Inflammatory macrophage treated with lipopolysaccharide for 4 hours (primary cell): ENCODE measurements around the gene CXCL6.

Source experiments
- DNase-seq: peaks from one replicate; pipeline ENCODE4 v3.0.0-alpha.2; 2020

The CXCL6 gene

GRCh38 chr4:73836373-73837279 is at the start of gene CXCL6:
TSS of gene CXCL6 (plus strand) at chr4:73836678. CDS start at chr4:73836751, 73 bp downstream.
- no peak for DNase-seq

GRCh38 chr4:73788411-73788810 is 48.1 kb upstream of the CXCL6 start:
- DNase-seq, result no peak

- no peak for DNase-seq
Observed at GRCh38 chr4:73798842-73799241, 37.6 kb upstream of the CXCL6 start.

DNA sequence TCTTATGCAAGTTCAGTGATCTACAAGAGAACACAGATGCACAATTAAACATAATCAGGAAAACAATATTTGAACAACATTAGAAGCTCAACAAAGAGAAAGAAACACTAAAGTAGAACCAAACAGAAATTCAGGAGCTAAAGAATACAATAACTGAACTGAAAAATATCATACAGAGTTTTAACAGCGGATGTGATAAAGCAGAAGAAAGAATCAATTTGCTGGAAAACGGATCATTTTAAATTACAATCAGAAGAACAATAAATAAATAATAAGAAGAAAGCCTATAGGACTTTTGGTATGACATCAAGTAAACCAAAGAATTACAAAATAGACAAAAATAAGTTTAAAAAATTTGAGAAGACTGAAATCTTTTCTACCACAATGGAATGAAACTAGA is 36.3 kb upstream of the CXCL6 start:
- DNase-seq, result no peak

- no peak for DNase-seq
Observed at GRCh38 chr4:73801692-73802091, 34.8 kb upstream of the CXCL6 start.

GRCh38 chr4:73803213-73803612 is 33.3 kb upstream of the CXCL6 start:
- no peak for DNase-seq

DNA sequence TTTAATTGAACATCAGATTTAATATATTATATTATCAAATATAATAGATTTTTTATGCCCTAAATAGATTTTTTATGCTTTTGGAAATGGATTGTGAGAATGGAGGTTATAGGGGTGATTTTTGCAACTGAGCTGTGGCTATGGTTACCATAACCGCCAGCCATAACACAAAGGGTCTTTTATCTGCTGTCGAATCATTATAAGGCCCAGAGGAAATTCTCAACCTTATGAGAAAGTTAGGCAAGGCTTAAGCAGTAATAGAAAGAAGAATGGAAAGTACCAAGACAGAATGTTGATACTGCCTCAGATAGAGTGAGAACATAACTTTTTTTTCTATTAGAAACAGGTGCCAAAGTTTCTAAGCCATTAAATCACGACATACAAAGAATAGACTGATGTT is 26.3 kb upstream of the CXCL6 start:
- DNase-seq, result no peak

GRCh38 chr4:73811841-73812240 is 24.6 kb upstream of the CXCL6 start:
- DNase-seq, result no peak

DNA sequence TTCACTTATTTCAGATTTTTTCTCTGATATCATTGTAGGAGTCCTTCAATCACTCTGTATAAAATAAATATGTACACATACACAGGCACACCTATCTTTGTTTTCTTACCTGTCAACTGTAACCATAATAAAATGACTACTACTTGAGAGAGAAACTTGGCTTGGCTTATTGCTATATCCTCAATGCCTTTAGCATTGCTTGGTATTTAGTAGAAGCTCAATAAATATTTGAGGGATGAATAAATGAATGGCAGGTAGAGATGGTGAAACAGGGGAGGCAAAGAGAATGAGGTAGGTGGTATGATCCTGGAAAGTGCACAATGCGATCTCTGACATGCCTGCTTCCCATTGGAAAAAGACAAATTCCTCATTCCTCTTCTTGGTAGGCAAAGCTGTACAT is 21.8 kb upstream of the CXCL6 start:
- no peak for DNase-seq

- peak; percentile 64 for DNase-seq
Observed at GRCh38 chr4:73815145-73815544, 21.3 kb upstream of the CXCL6 start.

DNA sequence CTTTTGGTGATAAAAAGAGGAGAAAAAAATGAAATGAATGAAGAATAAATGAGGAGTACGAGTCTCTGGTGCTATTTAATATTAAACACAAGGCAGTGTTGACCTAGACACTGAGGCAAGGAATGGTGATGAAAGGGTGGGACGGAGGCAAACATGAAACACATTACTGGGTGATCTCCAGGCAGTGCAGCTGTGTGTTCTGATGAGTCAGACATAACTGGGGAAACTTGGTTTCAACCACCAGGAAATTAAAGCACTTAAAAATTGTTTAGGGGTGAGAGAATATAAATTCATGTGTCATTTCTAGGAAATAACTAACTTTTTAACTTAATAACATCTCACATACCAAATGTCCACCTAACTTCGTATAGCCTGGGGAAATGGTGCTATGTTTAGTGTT is 19.7 kb upstream of the CXCL6 start:
- peak; percentile 48 for DNase-seq

DNA sequence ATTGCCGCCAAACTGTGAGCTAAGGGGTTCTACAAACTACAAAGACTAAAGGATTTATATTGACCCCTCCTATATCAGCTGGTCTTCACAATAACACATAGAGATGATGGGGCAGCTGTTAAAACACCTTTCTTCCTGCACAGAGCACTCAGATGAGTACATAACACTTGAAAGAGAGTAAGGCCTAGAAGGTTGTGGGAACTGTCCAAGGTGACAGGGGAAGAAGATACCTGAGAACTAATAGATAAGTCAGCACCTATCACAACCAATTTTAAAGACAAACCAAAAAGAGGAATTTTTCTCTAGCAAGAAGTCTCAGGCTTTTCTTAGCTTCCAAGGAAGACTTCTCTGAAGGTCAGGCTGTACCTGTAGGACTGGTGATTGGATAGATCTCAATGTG is 19.1 kb upstream of the CXCL6 start:
- DNase-seq, result no peak

DNA sequence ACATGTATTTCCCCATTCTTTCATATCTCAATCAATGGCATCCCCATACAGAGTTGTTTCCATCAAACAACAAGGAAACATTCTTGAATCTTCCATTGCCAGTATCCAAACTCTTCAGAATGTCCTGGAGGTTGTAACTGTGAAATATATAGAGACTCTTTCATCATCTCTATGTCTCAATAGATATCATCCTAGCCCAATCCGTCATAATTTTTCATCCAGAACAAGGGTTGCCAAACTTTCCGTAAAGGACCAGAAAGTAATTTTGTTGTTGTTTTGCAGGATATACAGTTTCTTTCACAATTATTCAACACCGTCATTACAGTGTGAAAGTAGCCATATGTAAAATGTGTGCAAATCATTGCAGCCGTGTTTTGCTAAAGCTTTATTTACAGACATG is 15.2 kb upstream of the CXCL6 start:
- DNase-seq, result peak; percentile 44

- DNase-seq, result no peak
Observed at GRCh38 chr4:73822389-73822788, 14.1 kb upstream of the CXCL6 start.

DNA sequence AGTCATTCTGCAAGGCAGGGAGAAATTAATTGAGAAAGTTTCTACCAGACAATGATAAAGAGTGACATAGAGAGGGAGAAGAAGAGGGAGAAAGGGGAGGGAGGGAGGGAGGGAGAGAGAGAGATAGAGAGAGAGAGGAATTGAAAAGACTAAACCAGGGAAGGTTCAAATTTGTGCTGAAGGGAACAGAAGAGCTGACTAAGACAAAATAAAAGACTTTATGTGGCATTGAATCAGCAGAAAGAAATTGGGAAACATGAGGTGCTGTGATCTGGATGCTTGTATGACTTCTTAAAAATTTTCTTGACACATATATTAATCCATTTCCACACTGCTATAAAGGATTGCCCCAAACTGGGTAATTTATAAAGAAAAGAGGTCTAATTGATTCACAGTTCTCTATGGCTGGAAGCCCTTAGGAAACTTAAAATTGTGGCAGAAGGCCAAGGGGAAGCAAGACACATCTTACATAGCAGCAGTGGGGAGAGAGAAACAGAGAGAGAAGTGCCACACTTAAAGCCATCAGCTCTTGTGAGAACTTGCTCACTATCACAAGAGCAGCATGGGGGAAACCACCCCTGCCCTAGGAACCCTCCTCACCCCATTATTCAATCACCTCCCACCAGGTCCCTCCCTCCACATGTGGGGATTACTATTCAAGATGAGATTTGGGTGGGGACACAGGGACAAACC is 13.5 kb upstream of the CXCL6 start:
- DNase-seq, result peak; percentile 68

DNA sequence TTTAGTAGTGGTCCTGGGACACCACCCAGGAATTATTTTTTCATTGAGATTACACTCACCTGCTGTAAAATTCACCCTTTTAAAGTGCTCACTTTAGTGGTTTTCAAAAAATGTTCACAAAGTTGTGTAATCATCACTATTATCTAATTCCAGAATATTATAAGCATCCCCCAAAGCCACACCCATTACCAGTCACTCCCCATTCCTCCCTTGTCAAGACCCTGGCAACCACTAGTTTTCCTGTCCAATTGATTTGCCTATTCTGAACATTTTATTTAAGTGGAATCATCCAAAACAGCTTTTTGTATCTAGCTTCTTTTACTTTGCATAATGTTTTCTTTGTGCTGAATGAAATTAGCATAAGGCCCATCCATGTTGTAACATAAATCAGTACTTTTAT is 12.7 kb upstream of the CXCL6 start:
- DNase-seq, result no peak

DNA sequence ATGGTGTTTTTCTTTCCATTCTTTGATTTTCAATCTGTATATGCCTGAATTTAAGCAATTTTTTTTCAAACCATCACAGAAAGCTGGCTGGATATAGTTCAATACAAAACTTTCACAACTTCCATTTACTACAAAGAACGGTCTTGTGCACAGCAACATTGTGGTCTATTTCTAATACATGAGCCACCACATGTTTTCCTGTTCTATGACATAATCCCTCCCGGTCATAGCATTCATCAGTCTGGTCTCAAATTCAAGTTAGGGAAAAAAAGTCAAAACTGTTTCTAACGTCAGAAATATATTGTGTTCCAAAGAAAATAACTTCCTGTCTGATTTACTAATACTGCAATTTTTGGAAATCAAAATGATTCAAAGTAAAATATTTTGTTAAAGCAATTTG is 7.5 kb upstream of the CXCL6 start:
- DNase-seq, result peak; percentile 84

- DNase-seq, result no peak
Observed at GRCh38 chr4:73831569-73831968, 4.9 kb upstream of the CXCL6 start.

DNA sequence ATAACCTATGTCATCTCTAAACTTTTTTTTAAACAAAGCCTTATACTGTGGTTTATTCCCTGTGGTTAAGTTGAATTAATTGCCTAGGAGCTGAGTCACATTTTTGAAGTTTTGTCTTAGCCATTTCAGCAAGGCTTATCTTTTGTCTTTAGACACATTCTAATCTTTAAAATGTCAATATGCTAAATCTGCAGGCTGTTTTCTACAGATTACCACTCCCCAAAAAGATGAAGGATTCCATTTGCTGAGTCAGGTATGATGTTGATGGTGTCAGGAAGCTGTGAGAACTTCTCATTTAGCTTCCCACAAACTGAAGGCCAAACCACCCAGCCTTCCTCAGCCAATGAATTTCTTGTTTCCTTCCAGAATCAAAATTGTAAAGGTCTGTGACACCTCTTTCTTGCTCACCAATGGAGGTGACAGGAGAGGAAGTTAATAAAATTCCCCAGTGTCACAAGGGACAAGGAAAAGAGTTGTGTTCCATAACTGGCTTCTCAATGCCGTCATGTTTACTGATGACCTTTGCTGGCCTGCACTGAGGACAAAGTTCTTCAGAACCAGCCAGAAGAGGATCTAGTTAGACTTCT is 3.7 kb upstream of the CXCL6 start:
- DNase-seq, result no peak

DNA sequence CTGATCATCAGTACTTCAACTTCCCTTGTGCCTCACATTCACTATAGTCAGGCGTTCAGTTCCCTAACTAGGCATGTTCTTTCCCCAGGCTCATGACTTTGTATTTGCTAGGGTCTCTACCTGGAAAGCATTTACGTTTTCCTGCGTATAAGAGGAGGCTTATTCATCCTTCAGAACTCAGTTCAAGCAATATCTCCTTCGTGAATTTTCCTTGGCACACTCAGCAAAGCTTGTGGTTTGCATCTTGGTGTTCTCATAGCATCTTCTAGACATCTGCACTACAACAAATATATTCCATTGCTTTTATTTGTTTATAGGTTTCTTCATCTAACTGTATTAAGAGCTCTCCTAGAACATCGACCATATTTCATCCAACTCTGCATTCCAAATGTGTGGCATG is 2.6 kb downstream of the CXCL6 start:
- no peak for DNase-seq

DNA sequence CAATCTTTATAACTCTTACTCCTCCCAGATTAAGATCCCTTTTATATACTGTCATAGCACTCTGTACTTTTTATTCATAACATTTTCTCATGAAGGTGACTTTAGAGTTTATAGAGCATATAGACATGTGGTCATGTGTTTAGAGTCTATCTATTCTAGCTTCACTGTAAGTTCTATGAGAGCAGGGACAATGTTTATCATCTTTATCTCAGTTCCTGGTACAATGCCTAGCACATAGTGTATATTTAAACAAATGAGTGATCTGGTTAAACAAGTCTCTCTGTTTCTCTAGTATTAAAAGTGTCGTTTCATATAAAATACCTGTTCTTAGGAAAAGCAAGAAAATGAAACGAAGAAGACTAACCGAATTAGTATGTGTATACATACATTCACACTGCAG is 3.2 kb downstream of the CXCL6 start:
- no peak for DNase-seq

- no peak for DNase-seq
Observed at GRCh38 chr4:73841243-73841925, 4.9 kb downstream of the CXCL6 start.

- DNase-seq, result no peak
Observed at GRCh38 chr4:73842696-73843095, 6.2 kb downstream of the CXCL6 start.
